ENCODE measurements around the gene PTPRN. TPM values are rescaled to one million over a fixed set of nuclear protein-coding genes. Genes with fewer than 3 reads are reported as not detected.

PTPRN gene
- total and polyA plus RNA-seq, 2 of the 4 experiments (the other 2 are of a cell fraction), result 5.2 to 22.0 TPM

DNA sequence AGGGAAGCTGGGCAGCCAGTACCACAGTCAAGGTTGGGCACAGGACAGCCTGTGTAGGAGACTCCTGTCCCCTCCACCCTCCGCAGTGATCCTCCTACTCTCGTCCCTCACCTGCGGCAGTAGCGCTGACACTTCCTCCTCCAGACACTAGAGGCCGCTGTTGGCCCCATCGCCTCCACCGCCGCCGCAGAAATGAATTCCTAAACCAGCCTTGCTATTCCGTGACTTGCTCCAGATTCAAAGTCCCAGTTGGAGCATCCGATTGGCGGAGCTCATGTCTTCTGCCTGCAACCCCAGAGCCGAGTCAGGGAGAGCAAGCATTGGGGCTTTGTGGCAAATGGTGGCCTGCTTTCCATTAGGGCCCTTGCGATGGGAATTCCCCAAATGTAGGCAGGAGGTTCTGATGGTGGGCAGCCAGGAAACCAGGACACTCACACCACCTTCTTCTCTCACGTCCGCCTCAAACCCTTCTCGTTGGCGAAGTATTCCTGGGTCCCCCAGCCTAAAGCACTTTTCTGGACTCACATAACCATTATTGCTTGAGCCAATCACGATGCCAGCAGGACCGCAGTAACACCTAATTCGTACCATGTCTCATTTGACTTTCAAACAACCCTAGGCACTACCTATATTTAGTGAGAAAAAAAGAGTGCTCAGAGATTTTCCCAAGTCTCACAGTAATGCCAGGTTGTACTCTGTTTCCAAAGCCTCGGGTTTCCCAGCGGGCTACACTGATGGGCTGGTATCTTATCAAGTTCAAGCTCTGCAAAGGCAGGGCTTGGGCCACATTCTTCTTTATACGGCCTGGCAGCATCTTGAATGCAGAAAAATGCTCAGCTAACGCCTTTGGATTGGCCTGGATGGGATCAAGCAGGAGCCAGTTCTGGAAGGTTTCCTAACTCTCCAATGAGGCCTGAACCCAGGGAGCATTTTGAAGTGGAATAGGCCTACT, 31.2 kb downstream of the PTPRN start:
- Histone ChIP-seq H2BK5ac (ENCODE audit: low read depth, low read length, poor library complexity, severe bottlenecking) (peak overlapping the region; percentile 77), H2AK9ac (replicated peaks; ENCODE audit: low read depth, low read length, poor library complexity) (peak overlapping the region; percentile 90), H2BK15ac (ENCODE audit: low read depth, low read length) (peak overlapping the region; percentile 72; the same call in 2 of the 3 replicates), H2AK5ac (ENCODE audit: low read depth, low read length) (peak overlapping the region; percentile 96), H4K5ac (ENCODE audit: low read depth, low read length) (peak overlapping the region; percentile 90), H3K27ac (ENCODE audit: insufficient read depth, low read length) (peak overlapping the region; percentile 73), H3K79me1 (ENCODE audit: low read depth in 1 of 2, low read length in 2 of 2) (peaks cover 16 to 30% of the 10 kb centered on the region in 2 experiments), H3K9me3 (ENCODE audit: control insufficient read depth, insufficient read depth, low read length) (no peaks in the 10 kb centered on the region), H3K4ac (ENCODE audit: low read depth, low read length) (peak overlapping the region; percentile 85), H3K9me1 (ENCODE audit: insufficient read depth, low read length) (peaks cover 17% of the 10 kb centered on the region), H3K4me1 (ENCODE audit: control insufficient read depth, insufficient read depth, low read length) (peaks cover 22% of the 10 kb centered on the region), H3K14ac (replicated peaks; ENCODE audit: low read depth, low read length) (peak overlapping the region; percentile 88), H3K18ac (ENCODE audit: low read depth, low read length) (peak overlapping the region; percentile 68), H2AFZ (replicated peaks; ENCODE audit: low read length, poor library complexity) (peak overlapping the region; percentile 96), H3K4me3 (ENCODE audit: insufficient read depth, low read depth, low read length) (no peak overlapping the region), H4K8ac (ENCODE audit: low read depth in 2 of 2, low read length in 2 of 2) (peak overlapping the region; percentile 87), H2BK20ac (ENCODE audit: low read depth, low read length) (peak overlapping the region; percentile 91), H3K27me3 (ENCODE audit: control insufficient read depth, insufficient read depth, low read length) (no peaks in the 10 kb centered on the region), H3K23ac (ENCODE audit: low read depth, low read length) (peak overlapping the region; percentile 83), H2BK120ac (ENCODE audit: low read depth, low read length) (peak overlapping the region; percentile 96), H4K20me1 (ENCODE audit: insufficient read depth, low read length) (no peaks in the 10 kb centered on the region), H3K36me3 (ENCODE audit: control insufficient read depth, insufficient read depth, low read length) (peaks cover 23% of the 10 kb centered on the region), H3K56ac (ENCODE audit: extremely low read depth, insufficient read depth, low read length) (no peak overlapping the region; the same call in 1 of the 2 replicates), H3K4me2 (ENCODE audit: low read depth, low read length) (peak overlapping the region; percentile 67), H3K9ac (ENCODE audit: low read depth, low read length) (peak overlapping the region; percentile 41), H4K91ac (ENCODE audit: insufficient read depth, low read depth, low read length) (peak overlapping the region; percentile 67)
- peak; percentile 3 for ATAC-seq (ENCODE audit: low read depth)
- POLR2A ChIA-PET (ENCODE audit: unreplicated experiment), result interaction anchor here (0.6 kb wide), 1 partner anchor 42 kb away, joined by 8 read pairs; no protein-coding TSS in a partner anchor
- dilution Hi-C loops (cut with HindIII; ENCODE audit: low sequenced_read_pairs, unreplicated experiment), result no loop called here
- WGBS, 2 experiments (ENCODE audit: extremely low coverage in 2 of 2, insufficient read length in 1 of 2), result 21% methylated on average over 13 of the region's 25 CpGs; no CpG with 5 or more reads in 1 of the 2 experiments
- BruUV-seq (replicated peaks), result no TSS peak
- CTCF ChIA-PET, result interaction anchor here (0.6 to 3.2 kb wide), 13 partner anchors 8 to 101 kb away, joined by 3 to 29 read pairs (median 4); partner anchors contain the start of gene CNPPD1
- intact Hi-C loops (cut with micrococcal nuclease), result loop anchor here (1.0 to 5.0 kb wide), 3 partner anchors 16 to 101 kb away; partner anchors contain the start of genes ABCB6, CNPPD1 and RETREG2
- peak; percentile 80 for DNase-seq
- in situ Hi-C loops (cut with MboI; ENCODE audit: low sequenced_read_pairs), result no loop called here
- TF ChIP-seq RCOR1 (IDR thresholded peaks at IDR 0.05; ENCODE audit: insufficient replicate concordance, low read length) (no peak), CHD1 (IDR thresholded peaks at IDR 0.05; ENCODE audit: low read depth, low read length) (no peak), POLR2A (IDR thresholded peaks at IDR 0.05; ENCODE audit: low read depth, low read length) (peak; percentile 53; the same call in 1 of the 2 replicates), NFE2L2 (IDR thresholded peaks at IDR 0.05; ENCODE audit: low read depth, low read length) (no peak), MAFK (IDR thresholded peaks at IDR 0.05; ENCODE audit: low read depth, low read length) (no peak), RAD21 (IDR thresholded peaks at IDR 0.05; ENCODE audit: low read length) (peak; percentile 82), BHLHE40 (IDR thresholded peaks at IDR 0.05; ENCODE audit: low read depth, low read length) (no peak), SMC3 (IDR thresholded peaks at IDR 0.05; ENCODE audit: low read depth, low read length) (peak; percentile 78), RFX5 (IDR thresholded peaks at IDR 0.05; ENCODE audit: low read depth, low read length) (no peak)
- TF ChIP-seq, protein P1, sequence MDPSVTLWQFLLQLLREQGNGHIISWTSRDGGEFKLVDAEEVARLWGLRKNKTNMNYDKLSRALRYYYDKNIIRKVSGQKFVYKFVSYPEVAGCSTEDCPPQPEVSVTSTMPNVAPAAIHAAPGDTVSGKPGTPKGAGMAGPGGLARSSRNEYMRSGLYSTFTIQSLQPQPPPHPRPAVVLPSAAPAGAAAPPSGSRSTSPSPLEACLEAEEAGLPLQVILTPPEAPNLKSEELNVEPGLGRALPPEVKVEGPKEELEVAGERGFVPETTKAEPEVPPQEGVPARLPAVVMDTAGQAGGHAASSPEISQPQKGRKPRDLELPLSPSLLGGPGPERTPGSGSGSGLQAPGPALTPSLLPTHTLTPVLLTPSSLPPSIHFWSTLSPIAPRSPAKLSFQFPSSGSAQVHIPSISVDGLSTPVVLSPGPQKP (IDR thresholded peaks at IDR 0.05; ENCODE audit: borderline replicate concordance, low read depth, low read length), result no peak
- TF ChIP-seq, protein P2, sequence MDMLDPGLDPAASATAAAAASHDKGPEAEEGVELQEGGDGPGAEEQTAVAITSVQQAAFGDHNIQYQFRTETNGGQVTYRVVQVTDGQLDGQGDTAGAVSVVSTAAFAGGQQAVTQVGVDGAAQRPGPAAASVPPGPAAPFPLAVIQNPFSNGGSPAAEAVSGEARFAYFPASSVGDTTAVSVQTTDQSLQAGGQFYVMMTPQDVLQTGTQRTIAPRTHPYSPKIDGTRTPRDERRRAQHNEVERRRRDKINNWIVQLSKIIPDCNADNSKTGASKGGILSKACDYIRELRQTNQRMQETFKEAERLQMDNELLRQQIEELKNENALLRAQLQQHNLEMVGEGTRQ (IDR thresholded peaks at IDR 0.05; ENCODE audit: low read depth, low read length), result peak; percentile 14; the same call in 1 of the 2 replicates
- TF ChIP-seq, protein P3, sequence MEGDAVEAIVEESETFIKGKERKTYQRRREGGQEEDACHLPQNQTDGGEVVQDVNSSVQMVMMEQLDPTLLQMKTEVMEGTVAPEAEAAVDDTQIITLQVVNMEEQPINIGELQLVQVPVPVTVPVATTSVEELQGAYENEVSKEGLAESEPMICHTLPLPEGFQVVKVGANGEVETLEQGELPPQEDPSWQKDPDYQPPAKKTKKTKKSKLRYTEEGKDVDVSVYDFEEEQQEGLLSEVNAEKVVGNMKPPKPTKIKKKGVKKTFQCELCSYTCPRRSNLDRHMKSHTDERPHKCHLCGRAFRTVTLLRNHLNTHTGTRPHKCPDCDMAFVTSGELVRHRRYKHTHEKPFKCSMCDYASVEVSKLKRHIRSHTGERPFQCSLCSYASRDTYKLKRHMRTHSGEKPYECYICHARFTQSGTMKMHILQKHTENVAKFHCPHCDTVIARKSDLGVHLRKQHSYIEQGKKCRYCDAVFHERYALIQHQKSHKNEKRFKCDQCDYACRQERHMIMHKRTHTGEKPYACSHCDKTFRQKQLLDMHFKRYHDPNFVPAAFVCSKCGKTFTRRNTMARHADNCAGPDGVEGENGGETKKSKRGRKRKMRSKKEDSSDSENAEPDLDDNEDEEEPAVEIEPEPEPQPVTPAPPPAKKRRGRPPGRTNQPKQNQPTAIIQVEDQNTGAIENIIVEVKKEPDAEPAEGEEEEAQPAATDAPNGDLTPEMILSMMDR (conservative IDR thresholded peaks at IDR 0.05; ENCODE audit: low read depth, low read length), result peak; percentile 97
